GM18907 (cell line): ENCODE measurements around the gene LIMS2.

Source experiments
- ATAC-seq: cut with Tn5 transposase; IDR thresholded peaks from one replicate; pipeline ENCODE4 v1.9.1; 2021; ENCODE audit warnings: mild to moderate bottlenecking, moderate library complexity; ENCODE audit not compliant: unreplicated experiment

Gene LIMS2

DNA sequence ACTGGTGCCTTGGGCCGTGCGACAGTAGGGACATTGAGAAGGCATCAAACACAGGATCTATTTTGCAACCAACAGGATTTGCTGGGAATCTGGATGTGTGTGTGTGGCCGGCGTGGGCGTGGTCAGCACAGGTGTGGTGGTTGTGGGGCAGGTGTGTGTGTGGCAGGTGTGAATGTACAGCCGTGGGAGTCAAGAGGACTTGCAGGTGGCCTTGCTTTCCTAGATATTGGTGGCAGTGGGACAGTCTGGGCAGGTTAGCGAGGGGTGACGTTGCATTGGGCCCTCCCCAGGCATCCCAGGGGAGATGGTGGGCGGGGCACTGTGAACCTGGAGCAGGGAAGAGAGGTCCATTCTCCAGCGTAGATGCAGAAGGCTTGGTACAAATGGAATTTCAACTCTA, 3.2 kb upstream of the LIMS2 start:
- no peak for ATAC-seq

GRCh38 chr2:127676906-127677305, 1.6 kb upstream of the LIMS2 start:
- ATAC-seq = no peak

DNA sequence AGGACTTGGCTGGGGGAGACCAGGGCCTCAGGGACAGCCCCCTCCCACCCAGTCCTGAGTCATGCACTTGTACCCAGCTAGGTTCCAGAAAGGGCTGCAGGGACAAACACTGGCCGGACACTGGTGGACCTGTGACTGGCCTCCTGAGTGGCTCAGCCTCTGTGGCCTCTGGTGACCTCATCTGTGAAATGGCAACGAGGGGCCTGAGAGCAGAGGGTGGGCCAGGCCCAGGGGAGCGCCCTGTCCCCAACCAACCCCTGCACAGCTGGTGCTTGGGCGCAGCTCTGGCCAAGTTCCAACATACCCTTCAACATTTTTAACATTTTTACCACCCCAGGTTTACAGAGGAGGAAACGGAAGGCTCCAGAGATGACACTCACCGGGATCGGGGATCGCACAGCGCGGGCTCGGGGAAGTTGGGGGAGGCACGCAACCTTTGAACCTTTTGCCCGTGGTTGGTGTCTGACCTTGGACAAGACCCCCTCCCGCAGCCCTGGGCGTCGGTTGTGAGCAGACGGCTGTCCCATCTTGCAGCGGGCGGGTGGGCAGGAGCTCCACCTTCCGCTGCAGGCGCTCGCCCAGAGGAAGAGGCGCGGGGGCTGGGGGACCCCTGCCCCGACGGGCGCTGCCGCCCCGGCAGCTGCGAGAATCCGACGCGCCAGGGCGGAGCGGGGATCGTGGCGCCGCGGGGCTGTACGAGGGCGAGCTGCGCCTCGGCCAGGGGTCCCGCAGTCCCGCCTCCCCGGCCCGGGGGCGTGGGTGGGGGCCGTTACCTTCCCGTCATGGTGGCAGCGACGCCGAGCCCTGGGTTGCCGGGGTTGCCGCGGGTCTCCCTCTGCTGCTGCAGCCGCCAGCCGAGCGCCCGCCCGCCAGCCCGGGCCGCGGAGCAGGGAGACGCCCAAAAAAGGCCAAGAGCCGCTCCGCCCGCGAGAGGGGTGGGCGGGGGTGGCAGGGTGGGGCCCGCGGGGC, 805 bp downstream of the LIMS2 start:
- ATAC-seq = no peak

GRCh38 chr2:127673291-127674069, 1.9 kb downstream of the LIMS2 start:
- no peak for ATAC-seq

- ATAC-seq = no peak
Observed at GRCh38 chr2:127672341-127673224, 2.7 kb downstream of the LIMS2 start.

- ATAC-seq = no peak
Observed at GRCh38 chr2:127671557-127672302, 3.6 kb downstream of the LIMS2 start.

- no peak for ATAC-seq
Observed at GRCh38 chr2:127670957-127671290, 4.4 kb downstream of the LIMS2 start.

GRCh38 chr2:127670055-127670956, 5.0 kb downstream of the LIMS2 start:
- ATAC-seq = no peak

DNA sequence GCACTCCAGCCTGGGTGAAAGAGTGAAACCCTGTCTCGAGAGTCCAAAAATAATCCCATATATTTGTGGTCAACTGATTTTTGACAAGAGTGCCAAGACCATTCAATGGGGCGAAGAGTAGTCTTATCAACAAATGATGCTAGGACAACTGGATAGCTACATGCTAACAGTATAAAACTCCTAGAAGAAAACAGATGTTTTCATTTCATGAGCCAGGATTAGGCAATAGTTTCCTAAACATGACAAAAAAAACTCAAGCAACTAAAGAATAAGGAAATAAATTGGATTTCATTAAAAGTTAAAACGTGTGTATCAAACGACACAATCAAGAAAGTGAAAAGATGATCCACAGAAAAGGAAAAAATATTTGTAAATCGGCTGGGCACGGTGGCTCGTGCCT, 6.3 kb downstream of the LIMS2 start:
- ATAC-seq = no peak

- ATAC-seq = no peak
Observed at GRCh38 chr2:127665267-127665893, 9.9 kb downstream of the LIMS2 start.

DNA sequence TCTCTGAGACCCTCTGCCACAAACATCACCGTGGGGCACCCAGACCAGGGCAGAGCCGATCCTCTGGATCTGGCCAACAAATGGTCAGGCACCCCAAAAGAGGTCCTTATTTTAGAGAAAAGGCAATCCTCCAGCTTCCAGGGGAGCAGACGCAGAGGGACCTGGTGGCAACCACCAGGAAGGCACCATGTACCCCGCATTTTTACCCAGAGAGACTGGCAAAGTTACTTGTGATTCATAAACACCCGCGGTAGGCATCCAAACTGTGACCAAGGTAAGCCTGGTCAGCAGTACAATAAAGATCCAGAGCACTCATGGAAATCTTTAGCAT, 10.5 kb downstream of the LIMS2 start:
- no peak for ATAC-seq

GRCh38 chr2:127664065-127664894, 11.1 kb downstream of the LIMS2 start:
- no peak for ATAC-seq

DNA sequence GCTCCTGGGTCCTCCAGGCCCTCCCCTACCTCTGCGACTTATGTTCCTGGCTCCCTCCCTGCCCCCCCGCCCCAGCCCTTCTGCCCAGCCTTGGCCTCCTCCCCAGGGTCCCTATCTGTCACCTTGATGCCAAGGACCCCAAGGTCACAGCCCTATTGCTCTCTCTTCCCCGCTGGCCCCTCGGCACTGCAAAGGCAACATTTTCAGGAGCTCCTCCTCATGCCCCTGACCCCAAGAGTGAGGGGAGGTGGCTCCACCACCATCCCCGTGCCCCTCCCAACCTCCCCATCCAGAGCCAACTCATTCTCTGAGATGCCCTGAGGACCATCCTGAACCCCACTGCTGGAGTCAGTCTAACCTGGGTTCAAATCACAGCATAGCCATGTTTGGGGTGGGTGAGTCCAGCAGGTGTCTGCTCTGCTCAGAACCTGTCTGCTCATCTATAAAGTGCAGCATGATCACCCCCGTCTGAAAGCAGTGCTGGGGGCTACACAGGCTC, 11.7 kb downstream of the LIMS2 start:
- no peak for ATAC-seq

DNA sequence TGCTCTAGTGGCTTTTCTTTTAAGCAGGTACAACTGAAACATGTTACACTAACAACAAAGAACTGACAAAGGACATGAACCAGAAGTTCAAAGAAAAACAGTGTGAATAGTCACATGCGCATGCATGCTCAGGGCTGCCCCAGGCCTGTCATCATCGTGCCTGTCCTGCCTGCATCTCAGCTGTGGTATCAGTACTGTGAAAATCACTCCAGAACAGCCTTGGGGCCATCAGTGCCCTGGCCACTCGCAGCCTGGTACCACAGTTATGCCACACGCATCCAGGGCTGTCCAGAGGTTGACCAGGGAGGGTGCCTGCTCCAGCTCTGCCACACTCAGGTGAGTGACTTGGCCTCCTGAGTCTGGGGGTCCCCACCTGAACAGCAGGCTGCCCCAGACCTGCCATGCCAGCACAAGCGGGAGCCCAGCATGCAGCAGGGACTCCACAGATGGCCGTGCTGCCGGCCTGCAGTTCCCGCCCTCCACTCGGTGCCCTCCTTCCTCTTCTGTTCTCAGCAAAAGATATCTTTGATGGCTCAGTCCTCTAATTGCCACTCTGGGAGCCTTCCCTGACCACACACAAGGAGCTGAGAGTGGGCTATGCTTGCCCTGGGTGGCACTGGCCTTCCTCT, 12.3 kb downstream of the LIMS2 start:
- no peak for ATAC-seq

- no peak for ATAC-seq
Observed at GRCh38 chr2:127661949-127662510, 13.3 kb downstream of the LIMS2 start.

- no peak for ATAC-seq
Observed at GRCh38 chr2:127661072-127661649, 14.2 kb downstream of the LIMS2 start.

- no peak for ATAC-seq
Observed at GRCh38 chr2:127660291-127660578, 15.1 kb downstream of the LIMS2 start.
